SH-SY5Y (cell line): ENCODE results near the gene ELMO1.

Experiments
- GATA2 ChIP-seq: IDR thresholded peaks from 2 replicates; pipeline ENCODE4 v1.6.1; 2011; ENCODE audit warnings: mild to moderate bottlenecking, low read depth, low read length
- GATA3 ChIP-seq: IDR thresholded peaks from 2 replicates; pipeline ENCODE4 v1.6.1; 2011; ENCODE audit warnings: low read depth, mild to moderate bottlenecking, low read length, moderate library complexity

DNA sequence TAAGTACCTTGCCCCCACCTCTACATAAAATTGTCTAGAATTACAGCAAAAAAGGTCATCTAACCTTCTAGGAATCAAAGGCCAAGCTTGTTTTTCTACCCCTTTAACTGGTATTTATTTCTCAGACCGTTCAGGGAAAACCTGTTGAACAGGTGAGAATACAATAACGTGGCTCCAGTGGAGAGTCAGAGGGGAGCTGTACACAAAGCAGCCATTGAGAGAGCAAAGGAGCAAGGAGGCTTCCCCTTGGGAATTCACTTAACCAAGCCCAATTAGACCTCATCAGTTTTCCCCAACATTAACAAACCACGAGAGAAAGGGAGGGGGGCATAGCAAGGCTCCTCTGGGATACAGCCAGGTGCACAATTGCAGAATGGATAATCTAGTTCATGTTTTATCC lies 101.9 kb downstream of the ELMO1 start:
- no peak for TF ChIP-seq GATA2
- TF ChIP-seq GATA3: no peak
